HG03025 (cell line): Measurements from ENCODE around the gene WDR31.
"Not testable (repeated sequence)": the region's sequence is repeated elsewhere in the genome, so short reads cannot be mapped to it uniquely, and the experiment has no call there.

Experiments
- ATAC-seq: cut with Tn5 transposase; IDR thresholded peaks from one replicate; pipeline ENCODE4 v1.9.1; 2021; ENCODE audit warnings: mild to moderate bottlenecking, moderate library complexity; ENCODE audit not compliant: unreplicated experiment, low FRiP score

Gene WDR31

GRCh38 chr9:113299800-113300292, 40.2 kb downstream of the WDR31 start:
- ATAC-seq: no peak

DNA sequence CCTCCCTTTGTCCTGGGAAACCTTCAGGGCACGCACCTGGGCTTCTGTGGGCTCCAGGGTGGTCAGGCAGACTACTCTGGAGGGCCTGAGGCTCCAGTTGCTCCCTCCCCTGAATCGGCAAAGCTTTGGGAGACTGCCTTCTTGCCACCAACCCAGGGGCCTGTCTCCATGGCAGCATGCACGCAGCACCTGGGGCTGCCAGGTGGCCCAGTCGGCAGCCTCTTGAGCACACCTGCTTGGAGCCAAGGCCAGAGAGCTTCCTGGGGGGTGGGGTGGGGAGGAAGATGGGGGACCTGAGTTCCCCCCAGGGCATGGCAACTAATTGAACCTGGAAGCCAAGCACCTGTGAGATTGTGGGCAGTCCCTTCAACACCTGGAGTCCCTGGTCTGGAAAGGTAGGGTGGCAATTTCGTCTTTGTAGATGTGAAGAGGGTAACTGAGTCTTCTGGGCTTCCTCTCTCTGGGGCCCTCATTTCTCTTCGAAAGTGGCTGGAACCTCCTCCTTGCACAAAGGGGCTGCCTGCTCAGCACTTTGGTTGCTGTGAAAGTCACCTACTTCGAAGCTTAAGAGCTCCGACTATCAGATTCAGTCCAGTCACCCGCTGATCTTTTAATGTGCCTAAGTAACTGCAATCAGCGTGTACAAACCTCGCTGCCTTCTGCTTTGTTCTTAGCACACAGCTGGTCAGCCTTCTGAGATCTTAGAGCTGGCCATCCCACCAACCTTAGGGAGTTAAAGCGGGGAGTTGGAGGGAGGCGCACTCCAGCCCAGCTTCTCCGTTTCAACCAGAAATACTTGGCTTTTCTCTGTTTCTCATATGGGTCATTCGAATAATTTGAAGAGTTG, 40.9 kb downstream of the WDR31 start:
- ATAC-seq: no peak

DNA sequence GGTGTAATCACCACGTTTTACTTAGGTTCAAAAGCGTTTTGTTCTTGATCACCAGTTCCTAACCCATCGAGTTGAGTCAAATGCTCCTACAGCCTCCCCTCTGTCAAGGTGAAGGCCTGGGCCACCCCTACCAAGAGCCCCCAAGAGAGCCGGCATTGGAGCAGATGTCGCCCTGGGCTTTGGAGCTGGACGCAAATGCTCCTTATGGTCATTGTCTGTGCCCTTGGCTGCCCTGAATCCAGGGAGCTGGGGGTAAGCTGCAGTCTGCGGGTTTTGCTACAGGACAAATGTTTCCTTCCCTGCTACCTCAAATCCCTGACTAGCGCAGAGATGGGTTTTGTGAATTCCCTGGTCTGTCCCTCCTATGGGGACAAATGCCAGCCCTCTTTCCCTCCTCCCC, 41.8 kb downstream of the WDR31 start:
- ATAC-seq: no peak

DNA sequence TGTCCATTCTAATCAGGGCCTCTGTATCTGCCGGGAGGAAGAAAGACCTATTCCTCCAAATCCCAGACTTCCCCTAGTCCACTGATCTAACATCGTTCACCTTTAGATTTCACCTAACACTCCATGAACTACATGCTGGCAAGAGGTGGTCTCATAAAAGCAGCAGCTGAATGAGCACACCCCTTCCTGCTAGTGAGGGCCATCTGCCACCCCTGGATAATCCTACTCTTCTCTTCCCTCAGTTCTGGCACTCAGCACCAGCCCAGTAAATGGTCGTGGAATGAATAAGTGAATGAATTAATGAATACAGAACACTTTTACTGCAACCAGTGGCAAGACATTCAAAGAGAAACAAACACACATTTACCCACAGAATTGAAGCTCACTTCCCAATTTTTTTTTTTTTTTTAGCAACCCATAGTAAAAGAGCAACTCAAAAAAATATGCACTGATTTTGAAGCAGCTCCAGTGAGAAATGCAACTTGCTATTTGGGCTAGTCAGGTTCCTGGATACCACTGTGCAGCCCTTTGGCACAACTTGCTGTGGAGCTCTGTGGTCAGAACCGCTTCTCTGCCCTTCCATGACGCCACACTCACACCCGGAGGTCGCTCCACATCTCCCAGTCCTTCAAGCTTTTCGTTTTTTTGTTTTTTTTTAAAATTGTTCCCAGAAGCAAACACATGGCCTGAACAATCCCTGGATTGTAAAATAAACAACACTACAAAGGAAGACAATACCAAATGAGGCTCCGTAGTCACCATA, 43.1 kb downstream of the WDR31 start:
- no peak for ATAC-seq

DNA sequence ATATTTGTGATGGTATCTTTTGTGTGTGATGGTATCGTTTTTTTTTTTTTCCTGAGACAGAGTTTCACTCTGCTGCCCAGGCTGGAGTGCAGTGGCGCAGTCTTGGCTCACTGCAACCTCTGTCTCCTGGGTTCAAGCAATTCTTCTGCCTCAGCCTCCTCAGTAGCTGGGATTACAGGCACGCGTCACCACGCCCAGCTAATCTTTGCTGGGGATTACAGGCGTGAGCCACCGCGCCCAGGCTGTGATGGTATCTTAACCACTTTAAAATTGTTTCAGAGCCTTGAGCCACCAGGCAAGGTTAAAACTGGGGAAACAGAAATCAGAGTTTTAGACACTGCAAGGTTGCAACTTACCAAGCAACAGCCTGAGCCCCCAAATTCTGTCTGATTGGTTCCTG, 43.8 kb downstream of the WDR31 start:
- not testable (repeated sequence) for ATAC-seq

DNA sequence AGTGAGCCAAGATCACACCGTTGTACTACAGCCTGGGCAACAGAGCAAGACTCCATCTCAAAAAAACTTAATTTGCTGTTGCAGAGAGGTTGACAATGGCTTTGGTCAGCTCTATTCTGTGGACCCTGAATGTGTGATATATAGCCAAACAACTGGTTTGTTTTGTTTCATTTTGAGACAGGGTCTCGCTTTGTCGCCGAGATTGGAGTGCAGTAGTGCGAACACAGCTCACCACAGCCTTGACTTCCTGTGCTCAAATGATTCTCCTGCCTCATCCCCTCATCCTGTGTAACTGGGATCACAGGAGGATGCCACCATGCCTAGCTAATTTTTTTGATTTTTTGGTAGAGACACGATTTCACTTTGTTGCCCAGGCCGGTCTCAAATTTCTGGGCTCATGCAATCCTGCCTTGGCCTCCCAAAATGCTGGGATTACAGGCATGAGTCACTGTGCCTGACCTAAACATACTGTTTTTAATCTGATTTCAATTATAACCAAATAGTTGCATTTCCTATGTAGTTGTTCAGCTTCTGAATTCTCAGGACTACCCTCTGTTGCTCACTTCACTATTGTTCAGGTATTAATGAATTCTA, 46.7 kb downstream of the WDR31 start:
- no peak for ATAC-seq

DNA sequence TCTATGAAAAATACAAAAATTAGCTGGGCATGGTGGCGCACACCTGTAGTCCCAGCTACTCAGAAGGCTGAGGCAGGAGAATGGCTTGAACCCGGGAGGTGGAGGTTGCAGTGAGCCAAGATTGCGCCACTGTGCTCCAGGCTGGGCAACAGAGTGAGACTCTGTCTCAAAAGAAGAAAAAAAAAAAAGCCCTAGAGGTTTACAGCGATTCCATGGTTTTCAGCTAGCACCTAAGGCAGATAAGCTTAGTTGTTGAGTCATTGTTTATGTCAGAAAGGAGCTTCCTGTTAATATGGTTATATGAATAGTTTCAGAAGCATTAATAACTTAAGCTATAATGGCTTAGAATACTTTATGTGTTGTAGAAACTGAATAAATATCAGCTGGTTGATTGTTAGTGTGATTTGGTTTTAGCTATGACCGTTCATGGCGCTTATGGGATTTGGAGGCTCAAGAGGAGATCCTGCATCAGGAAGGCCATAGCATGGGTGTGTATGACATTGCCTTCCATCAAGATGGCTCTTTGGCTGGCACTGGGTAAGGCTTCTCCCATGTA, 49.9 kb downstream of the WDR31 start:
- ATAC-seq: no peak

GRCh38 chr9:113289091-113289490, 51.0 kb downstream of the WDR31 start:
- ATAC-seq: no peak

- ATAC-seq: no peak
Measured at GRCh38 chr9:113281356-113281755, 58.7 kb downstream of the WDR31 start.

- no peak for ATAC-seq
Measured at GRCh38 chr9:113278840-113279239, 61.2 kb downstream of the WDR31 start.

DNA sequence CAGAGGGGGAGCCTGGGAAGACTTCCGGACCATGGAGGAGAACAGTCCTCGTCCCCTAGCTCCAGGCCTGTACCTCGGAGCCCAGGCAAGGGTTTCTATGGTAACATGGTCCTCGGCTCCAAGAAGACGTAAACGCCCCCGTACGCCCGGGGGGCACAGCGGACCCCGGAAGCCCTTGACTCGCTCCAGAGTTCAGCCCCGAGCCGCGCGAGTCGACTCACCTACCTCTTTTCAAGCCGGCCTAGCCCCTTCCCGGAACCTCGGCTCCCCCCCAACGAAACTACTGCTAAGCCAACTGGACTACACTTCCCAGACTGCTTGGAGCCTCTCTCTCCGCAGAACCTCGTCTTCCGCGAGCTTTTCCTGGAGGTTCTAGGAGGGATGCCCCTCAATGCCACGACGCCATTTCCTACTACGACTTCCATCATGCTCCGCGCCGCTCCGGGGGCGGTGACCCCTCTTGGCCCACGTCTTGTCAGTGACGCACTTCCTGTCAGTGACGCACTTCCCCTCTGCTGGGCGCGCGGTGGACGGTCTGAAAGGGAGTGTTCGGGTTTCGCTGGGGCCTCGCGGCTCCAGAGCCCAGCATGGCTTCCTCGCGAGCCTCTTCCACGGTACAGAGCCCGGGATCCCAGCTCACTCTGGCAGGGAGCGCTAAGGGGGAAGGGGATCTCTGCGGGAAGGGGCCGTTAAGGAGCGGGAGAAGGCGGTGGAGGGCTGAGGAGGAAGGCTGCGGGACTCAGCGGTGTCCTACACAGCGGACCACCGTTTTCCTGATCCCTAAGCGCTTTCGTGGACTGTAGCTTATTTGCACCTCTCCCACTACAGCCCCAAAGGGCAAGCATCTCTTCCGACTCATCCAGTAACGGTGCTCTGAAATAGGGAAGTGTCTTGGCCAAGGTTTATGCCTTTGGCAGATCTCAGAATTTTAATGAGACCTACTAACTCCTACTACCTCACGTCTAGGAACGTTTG, 64.6 kb downstream of the WDR31 start, which contains the start of the genes CDC26 and PRPF4:
TSS of gene CDC26 (minus strand) at position 416 of the 975 bp plus-strand sequence. CDS start 3,065 bp downstream, outside the sequence.
TSS of gene PRPF4 (plus strand) at position 502 of the 975 bp plus-strand sequence. CDS start at position 588, 86 bp downstream.
- peak; percentile 98 for ATAC-seq

DNA sequence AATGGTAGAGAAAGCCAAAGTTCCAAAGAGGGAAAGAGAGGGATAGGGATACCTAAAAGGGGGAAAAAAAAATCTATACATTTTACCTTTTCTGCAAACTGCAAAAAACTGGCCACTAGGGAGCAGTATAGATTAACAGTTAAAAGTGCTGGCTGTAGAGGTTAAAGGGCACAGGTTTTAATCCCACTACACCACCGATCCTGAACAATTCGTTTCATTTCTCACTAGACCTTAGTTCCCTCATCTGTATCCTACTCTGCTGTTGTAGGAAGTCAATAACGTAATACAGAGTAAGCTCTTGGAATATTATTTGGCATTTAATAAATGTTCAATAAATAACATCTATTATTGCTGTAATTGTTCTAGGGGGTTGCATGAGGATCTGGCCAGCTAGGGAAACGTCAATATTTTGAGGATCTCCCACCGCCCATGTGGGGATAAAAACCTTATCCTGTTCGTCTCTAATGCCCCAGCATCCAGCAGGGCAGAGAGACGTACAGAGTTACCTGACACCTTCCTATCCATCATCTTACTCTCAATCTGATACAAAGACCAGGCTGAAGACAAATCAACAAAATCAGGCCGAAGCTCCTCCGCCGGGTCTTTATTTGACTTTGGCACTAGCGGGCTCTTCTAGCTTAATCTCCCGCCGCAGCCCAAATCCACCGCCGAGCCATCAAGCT, 65.5 kb downstream of the WDR31 start:
- no peak for ATAC-seq

DNA sequence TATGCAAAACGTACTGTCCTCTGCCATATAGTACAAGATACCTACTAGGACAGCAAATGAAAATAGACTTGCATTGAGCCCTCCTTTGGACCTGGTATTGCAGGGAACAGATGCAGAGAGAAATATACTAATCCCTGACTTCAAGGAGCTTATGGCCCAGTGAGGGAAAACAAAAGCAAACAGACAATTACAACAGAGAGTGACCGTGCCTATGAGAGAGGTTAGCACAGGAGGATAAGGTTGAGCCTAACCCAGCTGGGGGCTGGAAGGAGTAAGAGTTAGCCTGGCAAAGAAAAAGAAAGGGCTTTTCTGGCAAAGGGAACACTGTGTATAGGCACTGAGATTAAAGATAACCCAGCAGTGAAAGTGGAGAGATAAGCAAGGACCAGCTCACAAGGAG, 70.2 kb downstream of the WDR31 start:
- ATAC-seq: no peak

DNA sequence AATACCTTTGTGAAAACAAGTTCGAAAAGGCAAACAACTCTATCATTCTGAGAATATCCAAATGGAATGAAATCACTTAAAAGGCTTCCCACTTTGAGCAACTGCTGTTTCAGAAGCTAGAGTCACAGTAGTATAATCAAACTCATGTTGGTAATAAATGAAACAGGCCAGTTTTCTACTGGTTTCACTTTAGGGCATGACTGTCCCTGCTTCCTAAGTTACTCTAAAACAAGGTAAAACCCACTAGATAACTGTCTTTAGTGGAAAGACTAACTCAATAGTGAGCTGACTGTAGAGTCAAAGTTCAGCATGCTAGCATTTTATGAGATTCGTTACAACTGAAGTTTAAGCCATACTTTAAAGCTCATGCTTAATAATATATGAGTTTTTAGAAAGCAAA, 70.7 kb downstream of the WDR31 start:
- ATAC-seq: no peak

- ATAC-seq: no peak
Measured at GRCh38 chr9:113267911-113268566, 72.0 kb downstream of the WDR31 start.

DNA sequence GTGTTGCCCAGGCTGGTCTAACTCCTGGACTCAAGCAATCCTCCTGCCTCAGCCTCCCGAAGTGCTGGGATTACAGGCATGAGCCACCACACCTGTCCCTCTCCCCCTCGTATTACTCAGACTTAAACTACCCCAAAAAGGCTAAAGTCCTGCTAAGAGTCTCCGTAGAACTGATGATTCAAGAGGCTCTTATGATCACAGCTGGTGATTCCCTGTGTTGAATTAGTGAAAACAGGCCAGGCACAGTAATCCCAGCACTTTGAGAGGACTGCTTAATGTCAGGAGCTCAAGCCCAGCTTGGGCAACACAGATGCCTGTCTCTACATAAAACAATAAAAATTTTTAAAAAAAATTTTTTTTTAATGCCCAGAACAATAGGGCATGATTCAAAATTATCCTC, 73.9 kb downstream of the WDR31 start:
- ATAC-seq: no peak
